Endothelial cell (in vitro differentiated cells): ENCODE data around the gene ETV3L. TPM values are rescaled to one million over a fixed set of nuclear protein-coding genes. Genes with fewer than 3 reads are reported as not detected.
A peak's percentile ranks its signal among the peaks of the same experiment; 100 is the strongest.

Experiments used
- DNase-seq: peaks from one replicate; pipeline ENCODE4 v3.0.0; 2021; ENCODE audit warnings: low spot score
- H3K27ac Mint-ChIP-seq: one replicate; pipeline ENCODE4 v1.8.0; 2021; ENCODE audit warnings: mixed read lengths, inconsistent platforms; ENCODE audit not compliant: unreplicated experiment
- H3K27me3 Mint-ChIP-seq: one replicate; pipeline ENCODE4 v1.8.0; 2021; ENCODE audit warnings: mild to moderate bottlenecking, moderate library complexity, mixed read lengths, inconsistent platforms; ENCODE audit not compliant: unreplicated experiment
- H3K36me3 Mint-ChIP-seq: one replicate; pipeline ENCODE4 v1.8.0; 2021; ENCODE audit warnings: mild to moderate bottlenecking, low read depth, mixed read lengths, inconsistent platforms; ENCODE audit not compliant: unreplicated experiment
- H3K4me1 Mint-ChIP-seq: one replicate; pipeline ENCODE4 v1.8.0; 2021; ENCODE audit warnings: mild to moderate bottlenecking, mixed read lengths, inconsistent platforms; ENCODE audit not compliant: unreplicated experiment
- H3K4me3 Mint-ChIP-seq: one replicate; pipeline ENCODE4 v1.8.0; 2021; ENCODE audit warnings: mild to moderate bottlenecking, mixed read lengths, inconsistent platforms; ENCODE audit not compliant: unreplicated experiment
- H3K9me3 Mint-ChIP-seq: one replicate; pipeline ENCODE4 v1.8.0; 2021; ENCODE audit warnings: mixed read lengths, inconsistent platforms; ENCODE audit not compliant: unreplicated experiment
- CTCF ChIP-seq: fragments of 200-600 bp; sonication (generic); IDR thresholded peaks from one replicate; pipeline ENCODE4 v1.5.0; 2021; ENCODE audit warnings: antibody characterized with exemption; ENCODE audit not compliant: unreplicated experiment
- total RNA-seq: library from RNA; stranded (reverse); fragmentation: NEBNext Ultra II Directional; extraction: Animal tissue kit (Norgen Biotek cat#: 25700); gene quantifications from one replicate; pipeline ENCODE4 v1.2.1, GENCODE V29; 2021; ENCODE audit not compliant: unreplicated experiment

Gene ETV3L
- total RNA-seq, 1 donor from 2014 or later: not detected

DNA sequence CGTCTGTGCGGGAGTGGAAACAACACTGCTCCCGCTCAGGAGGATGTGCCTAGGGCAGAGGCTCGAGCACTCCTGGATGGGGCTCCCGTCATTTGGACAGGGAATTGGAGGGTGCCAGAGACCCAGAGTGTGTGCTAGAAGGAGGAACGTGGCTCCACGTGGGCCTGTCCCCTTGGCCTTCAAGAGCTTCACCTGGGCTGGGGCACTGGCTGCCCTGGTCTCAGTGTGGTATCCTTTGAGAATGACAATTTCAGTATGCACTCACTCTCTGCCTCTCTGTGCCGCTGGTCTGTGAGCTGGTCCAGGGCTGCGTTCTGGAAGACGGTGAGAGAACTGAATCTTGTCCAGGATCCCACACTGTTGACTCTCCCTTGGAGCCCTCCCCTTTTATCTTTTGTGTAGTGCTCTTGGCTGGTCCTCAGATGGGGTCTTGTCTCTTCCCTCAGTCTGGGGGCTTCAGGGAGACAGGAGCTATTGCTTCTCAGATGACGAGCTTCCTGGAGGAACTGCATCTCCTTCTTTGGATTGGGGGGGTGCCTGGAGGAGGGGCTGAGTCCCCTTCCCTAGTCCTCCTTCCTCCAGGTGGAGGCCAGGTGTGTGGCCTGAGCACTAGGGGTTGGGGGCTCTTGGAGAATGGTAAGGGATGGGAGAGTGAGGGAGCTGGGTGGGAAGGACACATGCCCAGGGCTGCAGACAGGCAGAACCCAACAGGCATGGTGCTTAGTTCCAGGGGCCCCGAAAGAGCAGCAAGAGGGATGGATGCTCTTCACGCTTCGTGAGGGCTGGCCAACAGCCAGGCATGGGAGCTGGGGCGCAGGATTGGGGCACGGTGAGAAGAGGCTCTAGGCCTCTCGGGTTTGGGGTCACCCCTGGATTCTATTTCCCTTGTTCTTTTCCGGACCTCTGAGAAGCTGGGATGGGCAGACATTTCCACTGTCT lies 14.8 kb upstream of the ETV3L start:
- Mint-ChIP-seq H3K27me3 (peaks cover 21% of the 10 kb centered on the region), H3K9me3 (no peaks in the 10 kb centered on the region), H3K36me3 (peaks cover 8% of the 10 kb centered on the region), H3K4me3 (no peak overlapping the region), H3K27ac (no peak overlapping the region), H3K4me1 (peaks cover 43% of the 10 kb centered on the region)
- TF ChIP-seq CTCF: no peak
- no peak for DNase-seq

DNA sequence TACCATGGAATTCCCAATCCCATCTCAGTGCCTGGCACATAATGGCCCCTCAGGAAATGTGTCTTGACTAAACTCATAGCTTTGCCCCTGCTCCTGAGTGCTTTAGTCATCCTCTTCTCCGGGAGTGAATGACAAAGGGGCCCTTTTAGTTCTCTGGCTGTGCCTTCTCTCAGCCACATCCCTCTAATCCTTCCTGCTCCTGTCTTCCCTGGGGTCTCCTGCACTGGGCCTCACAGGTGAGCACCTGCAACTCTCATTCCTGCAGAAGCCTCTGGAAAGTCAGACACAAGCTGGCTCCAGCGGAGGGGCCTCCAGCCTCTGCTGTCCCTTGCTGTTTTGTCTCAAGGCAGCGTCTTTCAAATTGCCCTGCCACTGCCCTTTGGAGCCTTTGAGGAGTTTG lies 14.0 kb upstream of the ETV3L start:
- Mint-ChIP-seq H3K9me3 (no peaks in the 10 kb centered on the region), H3K4me1 (peaks cover 42% of the 10 kb centered on the region), H3K36me3 (peaks cover 8% of the 10 kb centered on the region), H3K27me3 (peaks cover 26% of the 10 kb centered on the region), H3K4me3 (no peak overlapping the region), H3K27ac (peak overlapping the region; percentile 9)
- no peak for TF ChIP-seq CTCF
- no peak for DNase-seq

DNA sequence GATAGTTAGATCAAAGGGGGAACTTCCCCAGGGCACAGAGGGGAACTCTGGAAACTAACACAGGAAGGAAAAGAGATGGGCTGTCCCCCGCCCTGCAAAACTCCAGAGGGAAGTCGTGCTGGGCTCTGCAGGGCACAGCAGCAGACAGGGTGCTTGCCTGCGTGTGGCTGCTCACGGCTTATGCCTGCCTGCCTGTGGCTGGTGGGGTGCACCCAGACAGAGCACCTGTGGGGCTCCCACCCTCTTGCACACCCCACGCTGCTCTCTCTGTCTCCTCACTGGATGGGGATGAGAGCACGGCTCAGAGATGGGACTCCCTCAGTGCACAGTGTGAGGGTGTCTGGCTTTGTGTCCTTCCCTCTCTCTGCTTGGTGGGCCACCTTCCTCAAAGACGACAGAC lies 13.5 kb upstream of the ETV3L start:
- H3K27me3 Mint-ChIP-seq: peaks cover 28% of the 10 kb centered on the region
- H3K9me3 Mint-ChIP-seq: no peaks in the 10 kb centered on the region
- H3K4me3 Mint-ChIP-seq: no peak overlapping the region
- peaks cover 37% of the 10 kb centered on the region for H3K4me1 Mint-ChIP-seq
- no peak for TF ChIP-seq CTCF
- H3K36me3 Mint-ChIP-seq: peaks cover 8% of the 10 kb centered on the region
- peak overlapping the region; percentile 81 for H3K27ac Mint-ChIP-seq
- no peak for DNase-seq

DNA sequence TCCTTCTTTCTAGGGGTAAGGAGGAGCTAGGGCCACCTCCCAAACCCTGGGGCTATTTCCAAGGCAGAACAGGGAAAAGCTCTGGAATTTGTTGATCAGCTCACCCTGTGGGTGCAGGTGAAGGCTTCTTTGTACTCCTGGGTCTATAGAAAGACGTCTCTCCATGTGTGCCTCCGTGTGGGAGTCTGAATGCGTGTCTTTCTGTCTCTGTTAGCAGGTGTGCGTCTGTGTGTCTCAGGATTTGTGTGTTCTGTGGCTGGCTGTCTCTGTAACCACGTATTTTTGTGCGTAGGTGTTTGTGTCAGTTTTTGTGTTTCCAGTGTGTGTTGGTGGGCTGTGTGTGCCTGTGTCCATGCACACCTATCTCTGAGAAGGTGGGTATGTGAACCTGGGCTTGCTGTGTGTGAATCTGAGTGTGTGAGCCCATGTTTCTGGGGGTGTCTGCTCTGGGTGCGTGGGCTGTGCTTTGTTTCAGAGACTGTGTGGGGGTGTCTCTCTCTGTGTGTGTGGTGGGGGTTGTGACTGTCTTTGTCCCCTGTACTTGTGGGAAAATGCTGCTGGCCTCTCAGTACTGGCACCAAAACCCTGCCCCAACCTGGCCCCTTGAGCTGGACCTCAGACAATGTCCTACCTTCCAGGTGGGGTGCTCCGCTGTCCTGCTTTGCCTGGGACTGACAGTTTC lies 12.7 kb upstream of the ETV3L start:
- Mint-ChIP-seq H3K4me1 (peaks cover 32% of the 10 kb centered on the region), H3K36me3 (peaks cover 8% of the 10 kb centered on the region), H3K4me3 (peak overlapping the region; percentile 35), H3K9me3 (no peaks in the 10 kb centered on the region), H3K27ac (peak overlapping the region; percentile 81), H3K27me3 (peaks cover 28% of the 10 kb centered on the region)
- no peak for TF ChIP-seq CTCF
- no peak for DNase-seq
